LNCaP clone FGC (cell line): ENCODE results near the gene L3MBTL3.

Experiments used
- DNase-seq: peaks from one replicate; pipeline ENCODE4 v3.0.0-alpha.2; 2011; ENCODE audit warnings: low read depth
- H3K4me3 ChIP-seq: 2 replicates; pipeline ENCODE4 v1.5.1; 2011; ENCODE audit warnings: mild to moderate bottlenecking, low read depth, low read length, control low read depth
- CTCF ChIP-seq: IDR thresholded peaks from 2 replicates; pipeline ENCODE4 v1.5.1; 2012; ENCODE audit warnings: mild to moderate bottlenecking; ENCODE audit not compliant: control insufficient read depth, insufficient read depth; ENCODE audit errors: extremely low read depth

Gene L3MBTL3

DNA sequence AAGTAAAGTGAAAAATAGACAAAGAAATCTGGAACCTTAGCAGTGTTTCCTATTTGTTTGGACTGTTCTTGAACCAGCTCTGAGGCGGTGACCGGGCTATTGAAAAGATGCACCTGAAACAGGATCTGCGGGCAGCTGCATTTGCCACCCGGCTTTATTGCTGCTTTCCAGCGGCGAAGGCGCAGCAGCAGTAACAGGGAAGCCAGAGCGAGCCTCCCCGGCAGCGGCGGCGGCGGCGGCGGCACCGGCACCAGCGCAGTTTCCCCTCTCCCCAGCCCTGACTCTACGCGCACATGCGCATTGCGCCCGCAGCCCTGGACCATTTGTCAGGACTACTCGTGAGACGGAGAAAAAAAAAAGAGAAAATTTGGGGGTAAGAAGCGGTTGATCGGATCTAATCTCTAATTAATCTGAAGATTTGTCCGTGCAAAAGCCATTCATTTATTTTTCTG lies at the start of gene L3MBTL3:
L3MBTL3 (plus strand) TSS at position 290 of the 452 bp plus-strand sequence. CDS start 24,119 bp downstream, outside the sequence.
- peak within 1 kb of the TSS; percentile 78 for H3K4me3 ChIP-seq
- peak; percentile 33 for DNase-seq
- no peak for TF ChIP-seq CTCF

DNA sequence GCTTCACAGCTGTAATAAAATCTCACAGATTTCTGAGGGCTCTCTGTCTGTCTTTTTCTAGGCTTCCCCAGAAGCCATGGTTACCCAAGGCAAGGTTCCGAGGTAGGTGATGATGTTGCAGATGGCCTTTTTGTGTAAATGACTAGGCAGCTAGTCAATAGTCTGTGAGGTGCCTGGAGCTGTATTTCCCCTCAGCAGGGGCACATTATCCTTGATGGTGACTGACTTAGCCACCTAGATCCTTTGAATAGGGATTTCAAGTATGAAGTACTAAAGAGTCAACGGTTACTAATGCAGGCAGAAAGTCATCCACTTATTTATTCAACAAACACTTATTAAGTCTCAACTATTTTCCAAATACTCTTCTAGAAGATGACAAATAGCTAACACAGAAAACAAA lies 49.3 kb upstream of the L3MBTL3 start:
- no peak for DNase-seq
- TF ChIP-seq CTCF = no peak
- H3K4me3 ChIP-seq = no peak overlapping the region

- TF ChIP-seq CTCF = no peak
- no peak for DNase-seq
- H3K4me3 ChIP-seq = no peak overlapping the region
These were observed 42.3 kb upstream of the L3MBTL3 start for GRCh38 chr6:129976110-129976509.

- no peak for TF ChIP-seq CTCF
These were observed 40.0 kb upstream of the L3MBTL3 start for GRCh38 chr6:129978148-129978916.

DNA sequence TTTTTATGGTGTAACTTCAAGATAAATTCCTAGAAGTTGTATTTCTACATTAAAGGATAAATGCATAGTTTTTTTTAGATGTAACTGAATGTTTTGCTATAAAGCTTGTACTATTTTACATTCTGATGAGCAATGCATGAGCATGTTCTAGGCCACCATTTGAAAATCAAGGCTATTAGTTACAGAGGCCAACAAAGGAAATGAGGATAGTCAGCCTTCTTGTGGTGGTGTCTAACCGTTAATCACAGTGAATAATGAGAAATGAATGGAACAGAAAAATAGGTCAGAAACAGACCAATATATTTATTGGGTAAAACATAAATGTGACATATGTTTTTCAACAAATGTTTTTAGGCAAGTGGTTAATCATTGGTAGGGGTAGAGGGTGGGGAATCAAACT lies 37.6 kb upstream of the L3MBTL3 start:
- H3K4me3 ChIP-seq = no peak overlapping the region

More at GRCh38 chr6:129978148-129978916, 40.0 kb upstream of the L3MBTL3 start:
- DNase-seq = no peak
- no peak overlapping the region for H3K4me3 ChIP-seq

DNA sequence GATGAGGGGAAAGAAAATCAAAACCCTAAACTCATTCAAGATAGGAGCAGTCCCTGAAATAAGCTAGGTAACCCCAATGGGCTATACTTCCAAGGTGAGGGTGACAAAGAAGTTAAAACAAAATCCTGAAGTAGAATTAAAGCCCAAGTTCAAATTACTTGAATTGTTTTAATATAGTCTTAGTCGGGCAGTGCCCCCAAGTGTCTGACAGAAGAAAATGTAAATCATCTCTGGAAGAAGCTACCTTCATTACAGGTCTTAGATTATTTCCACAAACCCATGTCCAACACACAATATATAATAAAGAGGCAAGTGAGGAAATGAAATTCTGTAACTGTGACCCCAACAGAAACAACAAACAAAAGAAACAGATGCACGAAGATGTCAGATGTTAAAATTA lies 36.8 kb upstream of the L3MBTL3 start:
- no peak overlapping the region for H3K4me3 ChIP-seq
- TF ChIP-seq CTCF = peak; percentile 62
- DNase-seq = no peak

More for the DNA sequence above, 37.6 kb upstream of the L3MBTL3 start:
- no peak for TF ChIP-seq CTCF
- DNase-seq = no peak

- TF ChIP-seq CTCF = no peak
- no peak for DNase-seq
- H3K4me3 ChIP-seq = no peak overlapping the region
These were observed 29.0 kb upstream of the L3MBTL3 start for GRCh38 chr6:129989396-129989795.
